Stomach (tissue), 9 donors: ENCODE data around the gene ERG28. TPM values are rescaled to one million over a fixed set of nuclear protein-coding genes. Genes with fewer than 3 reads are reported as not detected.

Source experiments
- DNase-seq, 2 donors: peaks; one replicate each; pipeline versions ENCODE4 v3.0.0 to v3.0.0-alpha.2; 2013 to 2019
- H3K27ac ChIP-seq, 5 donors: fragments of 200-600 bp in 4 of 5; sonication (generic) in 4 of 5; one replicate each; pipeline ENCODE4 v1.5.1; 2013 to 2019; ENCODE audit warnings: mild to moderate bottlenecking in 1 of 5, moderate library complexity in 1 of 5
- H3K27me3 ChIP-seq, 3 donors: fragments of 200-600 bp; sonication (generic); one replicate each; pipeline ENCODE4 v1.5.1; 2017 to 2019; ENCODE audit warnings: mixed run types in 1 of 3
- H3K36me3 ChIP-seq, 4 donors: fragments of 200-600 bp; sonication (generic); 1 replicate in 3 of 4; 2 replicates in 1 of 4; pipeline ENCODE4 v1.5.1; 2016 to 2019
- H3K4me1 ChIP-seq, 4 donors: fragments of 200-600 bp; sonication (generic); one replicate each; pipeline ENCODE4 v1.5.1; 2016 to 2019
- H3K4me3 ChIP-seq, 4 donors: fragments of 200-600 bp; sonication (generic) in 3 of 4; one replicate each; pipeline ENCODE4 v1.5.1; 2016 to 2019; ENCODE audit warnings: mild to moderate bottlenecking in 1 of 4
- H3K9me3 ChIP-seq, 4 donors: fragments of 200-600 bp; sonication (generic); one replicate each; pipeline ENCODE4 v1.5.1; 2016 to 2019
- EP300 ChIP-seq: sonication (generic); formaldehyde crosslinking; IDR thresholded peaks from one replicate; pipeline ENCODE4 v1.6.1; 2017; ENCODE audit warnings: antibody characterized with exemption
- POLR2A ChIP-seq, 4 donors: fragments of 450-650 bp; IDR thresholded peaks; one replicate each; pipeline ENCODE4 v1.6.1; 2016; ENCODE audit warnings: antibody characterized with exemption in 4 of 4, control low read depth in 2 of 4, mild to moderate bottlenecking in 1 of 4, moderate library complexity in 1 of 4
- POLR2AphosphoS5 ChIP-seq, 3 donors: sonication (generic); formaldehyde crosslinking; IDR thresholded peaks; one replicate each; pipeline ENCODE4 v1.6.1; 2016; ENCODE audit warnings: antibody characterized with exemption in 3 of 3
- WGBS, 5 donors: extraction: QIAGEN DNeasy Blood & Tissue Kit in 3 of 5; methylation state at CpG; one replicate each; pipeline versions ENCODE4 v1.1.5 to v1.1.7; 2013 to 2018; 5-methylcytosine and 5-hydroxymethylcytosine counted together
- intact Hi-C: fragments of 100-400 bp; cut with DNase I; formaldehyde crosslinking; loops from one replicate; pipeline ENCODE4 v1.15.1; 2023; ENCODE audit warnings: low total_unique reads
- polyA plus RNA-seq, 3 donors: library from polyadenylated mRNA; stranded (reverse); fragments of 200-250 nt; gene quantifications; one replicate each; pipeline ENCODE4 v1.2.3, GENCODE V29; 2013
- total RNA-seq, 5 donors: library from RNA; depleted of rRNA; stranded (reverse); fragments of >200 nt; gene quantifications; one replicate each; pipeline versions ENCODE4 v1.1.0 to v1.2.3, GENCODE V29; 2014 to 2016
- TF ChIP-seq, protein P1 (sequence below), 7 experiments: fragments of 450-650 bp in 4 of 7; fragments of 200-600 bp in 3 of 7; sonication (generic) in 3 of 7; IDR thresholded peaks; one replicate each; pipeline ENCODE4 v1.5.1; 2016 to 2019; ENCODE audit warnings: antibody characterized with exemption in 7 of 7, control low read depth in 2 of 7, mild to moderate bottlenecking in 1 of 7
- donor health status: healthy with polysubstance abuse.
- donor health status: Bipolar disorder and iron deficiency.
- donor health status: healthy.

Gene ERG28
- total and polyA plus RNA-seq, 8 donors, result 3.3 to 24.3 (median 10.3) TPM; not detected in 2

GRCh38 chr14:75609606-75610475, 50.8 kb downstream of the ERG28 start:
- H3K27me3 ChIP-seq, result peaks cover 0 to 18% (median 0%) of the 10 kb centered on the region in 3 donors
- peaks cover 0 to 14% (median 6%) of the 10 kb centered on the region in 4 donors for H3K4me1 ChIP-seq
- TF ChIP-seq POLR2AphosphoS5 (IDR thresholded peaks at IDR 0.05) (no peak), EP300 (no peak), POLR2A (IDR thresholded peaks at IDR 0.05) (no peak)
- TF ChIP-seq, protein P1, sequence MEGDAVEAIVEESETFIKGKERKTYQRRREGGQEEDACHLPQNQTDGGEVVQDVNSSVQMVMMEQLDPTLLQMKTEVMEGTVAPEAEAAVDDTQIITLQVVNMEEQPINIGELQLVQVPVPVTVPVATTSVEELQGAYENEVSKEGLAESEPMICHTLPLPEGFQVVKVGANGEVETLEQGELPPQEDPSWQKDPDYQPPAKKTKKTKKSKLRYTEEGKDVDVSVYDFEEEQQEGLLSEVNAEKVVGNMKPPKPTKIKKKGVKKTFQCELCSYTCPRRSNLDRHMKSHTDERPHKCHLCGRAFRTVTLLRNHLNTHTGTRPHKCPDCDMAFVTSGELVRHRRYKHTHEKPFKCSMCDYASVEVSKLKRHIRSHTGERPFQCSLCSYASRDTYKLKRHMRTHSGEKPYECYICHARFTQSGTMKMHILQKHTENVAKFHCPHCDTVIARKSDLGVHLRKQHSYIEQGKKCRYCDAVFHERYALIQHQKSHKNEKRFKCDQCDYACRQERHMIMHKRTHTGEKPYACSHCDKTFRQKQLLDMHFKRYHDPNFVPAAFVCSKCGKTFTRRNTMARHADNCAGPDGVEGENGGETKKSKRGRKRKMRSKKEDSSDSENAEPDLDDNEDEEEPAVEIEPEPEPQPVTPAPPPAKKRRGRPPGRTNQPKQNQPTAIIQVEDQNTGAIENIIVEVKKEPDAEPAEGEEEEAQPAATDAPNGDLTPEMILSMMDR (IDR thresholded peaks at IDR 0.05), result no peak
- no peaks in the 10 kb centered on the region for H3K36me3 ChIP-seq
- intact Hi-C loops, result no loop called here
- H3K27ac ChIP-seq, result peak overlapping the region in 2 of 5 donors; percentile 53 to 56
- peaks cover 0 to 12% (median 4%) of the 10 kb centered on the region in 4 donors for H3K9me3 ChIP-seq
- no peak overlapping the region for H3K4me3 ChIP-seq
- DNase-seq, result no peak
- WGBS, 5 donors, result 62 to 75% (median 72%) methylated on average over 9 of the region's 9 CpGs

GRCh38 chr14:75609116-75609515, 51.6 kb downstream of the ERG28 start:
- intact Hi-C loops, result no loop called here
- Histone ChIP-seq H3K36me3 (no peaks in the 10 kb centered on the region), H3K4me3 (no peak overlapping the region), H3K27ac (peak overlapping the region in 1 of 5 donors; percentile 53), H3K9me3 (peaks cover 0 to 12% (median 4%) of the 10 kb centered on the region in 4 donors), H3K27me3 (peaks cover 0 to 18% (median 0%) of the 10 kb centered on the region in 3 donors), H3K4me1 (peaks cover 0 to 14% (median 6%) of the 10 kb centered on the region in 4 donors)
- 69 to 88% (median 85%) methylated on average over 4 of the region's 4 CpGs for WGBS, 5 donors
- TF ChIP-seq EP300 (no peak), POLR2A (IDR thresholded peaks at IDR 0.05) (no peak), POLR2AphosphoS5 (IDR thresholded peaks at IDR 0.05) (no peak)
- TF ChIP-seq, protein P1 (IDR thresholded peaks at IDR 0.05), result no peak
- no peak for DNase-seq

DNA sequence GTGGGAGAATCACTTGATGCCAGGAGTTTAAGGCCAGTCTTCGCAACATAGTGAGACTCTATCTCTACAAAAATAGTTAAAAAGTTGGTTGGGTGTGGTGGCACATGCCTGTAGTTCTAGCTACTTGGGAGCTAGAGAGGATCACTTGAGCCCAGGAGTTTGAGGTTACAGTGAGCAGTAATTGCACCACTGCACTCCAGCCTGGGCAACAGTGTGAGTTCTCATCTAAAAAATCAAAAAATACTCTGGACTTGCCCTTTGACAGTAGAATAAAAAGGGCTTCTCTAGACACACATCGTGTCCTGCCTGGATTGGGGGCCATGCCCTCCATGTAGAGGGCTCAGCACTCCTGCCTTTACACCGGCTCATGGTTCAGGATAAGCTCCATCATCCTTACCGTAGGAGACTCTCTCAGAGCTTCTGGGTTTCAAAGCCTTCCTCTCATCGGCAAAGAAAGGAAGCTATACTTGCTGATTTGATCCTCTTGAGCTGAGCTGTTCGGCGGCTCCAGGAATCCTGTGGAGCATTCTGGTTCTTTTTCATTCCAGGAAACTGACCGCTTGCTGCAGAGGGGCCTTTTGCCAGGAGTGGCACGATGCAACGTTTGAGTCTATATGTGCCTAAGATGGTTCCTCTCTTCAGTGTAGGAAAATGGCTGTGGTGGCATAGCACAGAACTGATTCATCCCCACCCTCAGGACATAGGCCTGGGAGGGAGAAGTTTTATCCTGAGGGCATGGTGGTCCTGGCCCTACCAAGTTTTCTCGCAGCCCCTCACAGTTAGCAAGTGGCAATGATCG, 52.6 kb downstream of the ERG28 start:
- peaks cover 0 to 14% (median 6%) of the 10 kb centered on the region in 4 donors for H3K4me1 ChIP-seq
- peaks cover 0 to 12% (median 4%) of the 10 kb centered on the region in 4 donors for H3K9me3 ChIP-seq
- intact Hi-C loops, result no loop called here
- DNase-seq, result no peak
- H3K36me3 ChIP-seq, result no peaks in the 10 kb centered on the region
- 88 to 96% (median 94%) methylated on average over 12 of the region's 12 CpGs for WGBS, 5 donors
- H3K27ac ChIP-seq, result no peak overlapping the region
- no peak overlapping the region for H3K4me3 ChIP-seq
- TF ChIP-seq, protein P1 (IDR thresholded peaks at IDR 0.05), result no peak
- peaks cover 0 to 19% (median 0%) of the 10 kb centered on the region in 3 donors for H3K27me3 ChIP-seq

DNA sequence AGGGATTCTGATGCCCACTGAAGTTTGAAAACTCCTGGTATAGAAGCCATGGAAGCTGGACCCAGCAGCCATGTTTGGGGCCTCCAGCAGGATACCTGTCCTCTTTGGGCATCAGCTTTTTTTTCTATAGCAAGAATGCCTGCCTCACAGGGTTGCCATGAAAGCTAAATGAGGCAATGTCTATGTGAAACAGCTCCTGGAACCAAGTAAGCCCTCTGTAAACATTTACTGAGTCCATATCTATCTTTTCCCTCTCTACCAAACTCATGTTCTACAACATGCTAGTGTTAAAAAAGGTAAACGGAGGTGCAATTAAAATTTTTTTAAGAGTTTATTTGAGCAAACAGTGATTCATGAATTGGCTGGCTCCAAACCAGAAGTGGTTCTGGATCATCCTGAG, 53.6 kb downstream of the ERG28 start:
- Histone ChIP-seq H3K9me3 (peaks cover 0 to 12% (median 4%) of the 10 kb centered on the region in 4 donors), H3K4me1 (peaks cover 0 to 14% (median 6%) of the 10 kb centered on the region in 4 donors), H3K36me3 (no peaks in the 10 kb centered on the region), H3K27me3 (peaks cover 0 to 17% (median 0%) of the 10 kb centered on the region in 3 donors), H3K27ac (no peak overlapping the region), H3K4me3 (no peak overlapping the region)
- TF ChIP-seq, protein P1 (IDR thresholded peaks at IDR 0.05), result no peak
- TF ChIP-seq POLR2A (IDR thresholded peaks at IDR 0.05) (no peak), POLR2AphosphoS5 (IDR thresholded peaks at IDR 0.05) (no peak), EP300 (no peak)
- intact Hi-C loops, result no loop called here
- 29 to 73% (median 53%) methylated on average over 1 of the region's 1 CpG for WGBS, 5 donors
- no peak for DNase-seq
